GM19328 (cell line): ENCODE data around the gene MAGI2.
"Not testable (repeated sequence)": the region's sequence is repeated elsewhere in the genome, so short reads cannot be mapped to it uniquely, and the experiment has no call there.

ENCODE experiments used
- ATAC-seq: cut with Tn5 transposase; IDR thresholded peaks from one replicate; pipeline ENCODE4 v1.9.1; 2021; ENCODE audit warnings: mild to moderate bottlenecking, moderate library complexity; ENCODE audit not compliant: unreplicated experiment

Gene MAGI2

DNA sequence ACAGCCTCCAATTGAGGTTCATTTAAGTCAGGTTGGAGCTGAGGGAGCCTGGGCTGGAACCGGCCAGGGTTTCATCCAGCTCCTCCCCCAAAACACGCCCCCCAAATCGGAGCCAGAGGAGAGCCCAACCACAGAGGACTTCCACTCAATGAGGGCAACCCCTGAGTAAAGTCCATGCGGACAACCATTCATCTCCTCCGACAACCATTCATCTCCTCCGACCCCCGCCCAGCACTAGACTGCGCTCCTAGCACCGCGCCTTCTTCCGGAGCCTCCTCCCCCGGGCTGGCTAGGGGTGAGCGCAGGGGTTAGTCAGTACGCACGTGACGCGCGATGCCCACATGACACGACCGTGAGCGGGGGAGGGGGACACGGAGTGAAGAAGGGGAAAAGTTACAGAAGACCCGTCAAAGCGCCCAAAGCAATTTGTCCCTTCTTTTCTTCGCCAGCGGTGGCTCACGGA lies 1.4 kb downstream of the MAGI2 start:
- no peak for ATAC-seq

DNA sequence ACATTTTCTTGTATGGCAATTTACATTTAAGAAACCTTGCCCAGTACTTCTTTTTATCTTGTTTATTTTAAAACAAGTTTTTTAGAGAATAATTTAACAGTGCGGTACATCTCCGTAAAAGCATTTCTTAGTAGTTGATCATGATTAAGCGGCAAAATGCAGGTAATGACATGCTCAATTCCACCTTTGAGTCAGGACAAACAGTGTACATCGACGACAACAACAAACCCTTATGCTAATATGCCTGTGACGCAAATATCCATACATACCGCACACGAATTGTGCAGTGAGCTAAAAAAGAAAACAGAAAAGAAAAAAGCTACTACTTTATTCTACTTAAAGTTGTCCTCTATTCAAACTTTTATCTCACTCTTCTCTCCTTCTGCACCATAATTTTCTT lies 1.9 kb downstream of the MAGI2 start:
- ATAC-seq = no peak

DNA sequence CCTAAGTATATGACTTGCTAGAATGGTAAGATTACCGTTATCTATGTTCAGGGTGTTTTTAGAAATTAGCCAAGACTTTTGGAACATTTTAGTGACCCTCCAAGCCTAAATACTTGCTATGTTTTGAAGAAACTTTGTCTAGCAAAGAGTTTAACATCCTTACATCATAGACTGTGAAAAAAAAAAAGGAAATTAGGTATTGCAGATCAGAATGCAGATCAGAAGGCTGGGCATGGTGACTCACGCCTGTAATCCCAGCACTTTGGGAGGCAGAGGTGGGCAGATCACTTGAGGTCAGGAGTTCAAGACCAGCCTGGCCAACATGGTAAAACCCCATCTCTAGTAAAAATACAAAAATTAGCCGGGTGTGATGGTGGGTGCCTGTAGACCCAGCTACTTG lies 10.7 kb downstream of the MAGI2 start:
- ATAC-seq = not testable (repeated sequence)

DNA sequence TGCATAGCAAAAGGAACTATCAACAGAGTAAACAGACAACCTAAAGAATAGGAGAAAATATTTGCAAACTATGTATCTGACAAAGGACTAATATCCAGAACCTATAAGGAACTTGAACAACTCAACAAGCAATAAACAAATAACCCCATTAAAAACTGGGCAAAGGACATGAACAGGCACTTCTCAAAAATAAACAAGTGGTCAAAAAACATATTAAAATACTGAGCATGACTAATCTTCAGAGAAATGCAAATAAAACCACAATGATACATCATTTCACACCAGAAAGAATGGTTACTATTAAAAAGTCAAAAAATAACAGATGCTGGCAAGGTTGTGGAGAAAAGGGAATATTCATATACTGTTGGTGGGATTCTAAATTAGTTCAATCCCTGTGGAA lies 17.1 kb downstream of the MAGI2 start:
- ATAC-seq = no peak

DNA sequence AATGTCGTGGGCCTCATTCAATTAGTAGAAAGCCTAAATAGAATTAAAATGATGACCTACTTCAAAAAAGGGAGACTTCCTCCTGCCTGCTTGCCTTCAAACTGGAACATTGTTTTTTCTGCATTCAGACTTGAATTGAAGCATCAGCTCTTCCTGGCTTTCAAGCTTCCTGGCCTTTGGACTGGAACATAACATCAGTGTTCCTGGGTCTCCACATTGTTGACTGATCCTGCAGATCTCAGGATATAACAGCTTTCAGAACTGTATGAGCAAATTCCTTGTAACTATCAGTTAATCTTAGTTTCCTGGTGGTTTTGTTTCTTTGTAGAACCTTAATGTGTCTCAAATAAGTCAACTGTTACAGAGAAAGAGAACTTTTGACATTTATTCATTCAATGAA lies 18.6 kb downstream of the MAGI2 start:
- no peak for ATAC-seq

DNA sequence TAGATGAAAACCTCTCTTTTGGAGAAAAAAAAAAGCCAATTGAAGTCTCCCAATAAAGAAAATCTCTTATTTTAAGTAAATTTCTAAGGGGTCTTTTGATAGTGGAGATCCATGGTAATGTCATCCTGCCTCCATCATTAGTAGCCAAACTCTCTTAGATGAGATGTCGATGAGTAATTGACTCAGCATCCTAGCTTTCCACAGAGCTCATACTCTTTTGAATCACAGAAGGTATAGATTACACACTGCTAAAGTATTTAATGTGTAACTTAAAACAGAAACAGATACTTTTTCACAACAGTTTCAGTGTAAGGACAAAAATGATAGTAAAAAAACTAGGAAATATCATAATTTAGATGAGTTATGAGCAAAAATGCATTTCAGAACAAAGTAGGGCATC lies 19.4 kb downstream of the MAGI2 start:
- no peak for ATAC-seq

DNA sequence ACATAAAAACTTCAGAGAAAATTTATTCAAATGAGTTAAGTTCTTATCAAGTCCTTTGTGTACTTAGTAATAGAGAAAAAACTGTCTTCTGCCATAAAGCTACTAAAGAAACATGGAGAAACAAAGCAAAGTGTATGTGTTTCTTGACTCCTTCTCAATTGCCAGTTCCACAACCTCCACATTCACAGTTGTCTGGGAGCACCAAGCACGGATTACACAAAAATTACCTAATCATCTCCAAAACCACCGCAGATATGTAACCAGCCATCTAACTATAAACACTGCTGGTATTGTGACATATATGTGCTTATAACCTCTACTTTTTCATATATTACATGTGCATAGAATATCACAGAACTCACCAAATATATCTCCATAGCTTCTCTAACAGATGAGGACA lies 23.1 kb downstream of the MAGI2 start:
- ATAC-seq = no peak

DNA sequence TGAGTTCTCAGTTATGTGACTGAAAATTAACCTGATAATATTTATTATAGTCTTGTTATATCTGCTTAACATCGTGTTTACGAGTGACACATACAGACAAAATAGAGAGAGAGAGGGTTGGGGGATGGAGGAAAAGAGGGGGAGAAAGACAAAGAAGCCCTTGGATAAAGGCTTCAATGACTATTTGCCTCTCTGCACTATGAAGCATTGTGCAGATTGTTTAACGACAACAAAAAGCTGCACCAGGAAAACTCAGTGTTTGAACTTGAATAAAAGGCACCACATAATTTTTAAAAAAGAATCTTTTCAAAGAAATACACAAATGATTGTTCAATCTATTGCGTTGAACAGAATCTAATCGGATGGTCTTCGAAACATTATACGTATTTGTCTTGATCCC lies 27.8 kb downstream of the MAGI2 start:
- no peak for ATAC-seq

DNA sequence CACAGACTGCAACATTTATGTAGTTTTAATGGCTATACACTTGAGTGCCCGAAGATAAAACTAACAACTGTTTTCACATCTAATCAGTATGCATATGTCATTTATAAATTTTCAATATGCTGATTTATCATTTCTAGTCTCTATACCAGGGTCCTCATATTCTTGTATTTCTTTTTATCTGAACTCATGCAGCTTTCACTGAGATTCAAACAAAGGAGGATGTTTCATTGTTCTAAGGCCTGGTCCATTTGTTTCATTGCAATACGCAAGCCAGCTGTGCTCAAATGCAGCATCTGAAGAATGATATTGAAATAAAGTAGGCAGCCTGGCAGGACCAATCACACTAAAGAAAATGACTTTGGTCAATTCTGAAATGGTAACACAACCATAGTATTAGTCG lies 31.7 kb downstream of the MAGI2 start:
- ATAC-seq = no peak

DNA sequence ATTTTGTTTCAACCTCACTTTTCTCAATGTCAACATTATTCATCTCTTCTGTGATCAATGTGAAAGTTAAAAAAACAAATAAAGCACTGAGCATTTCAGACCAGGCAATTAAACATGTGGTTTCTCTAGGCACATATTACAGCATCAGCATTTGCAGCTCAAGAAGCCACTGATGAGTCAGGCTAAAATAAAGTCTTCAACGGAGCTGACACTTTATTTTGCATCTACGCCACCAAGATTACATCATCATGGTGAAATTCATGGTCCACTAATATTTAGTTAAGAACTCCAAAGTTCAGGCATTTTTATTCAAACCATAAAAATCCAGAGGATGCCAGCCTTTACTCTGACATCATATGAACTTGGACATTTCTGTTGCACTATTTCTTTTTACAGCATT lies 33.0 kb downstream of the MAGI2 start:
- no peak for ATAC-seq

DNA sequence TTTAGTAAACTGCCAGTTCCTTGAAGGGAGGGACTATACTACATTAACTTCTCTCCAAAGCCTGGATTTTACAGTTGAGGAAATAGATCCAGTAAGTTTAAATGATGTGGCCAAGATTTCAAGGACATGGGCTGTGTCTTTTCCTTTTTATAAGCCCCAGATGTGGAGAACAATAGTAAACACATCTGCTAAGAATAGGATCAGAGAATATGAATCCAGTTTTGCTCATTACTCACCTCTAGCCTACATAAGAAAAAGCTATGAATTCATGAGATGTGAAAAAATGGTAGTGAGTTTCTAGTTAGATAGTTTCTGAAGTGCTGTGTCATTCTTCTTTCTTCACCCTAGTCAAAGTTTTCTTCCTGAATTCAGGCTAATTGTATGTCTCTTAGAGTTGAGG lies 38.6 kb downstream of the MAGI2 start:
- ATAC-seq = no peak

DNA sequence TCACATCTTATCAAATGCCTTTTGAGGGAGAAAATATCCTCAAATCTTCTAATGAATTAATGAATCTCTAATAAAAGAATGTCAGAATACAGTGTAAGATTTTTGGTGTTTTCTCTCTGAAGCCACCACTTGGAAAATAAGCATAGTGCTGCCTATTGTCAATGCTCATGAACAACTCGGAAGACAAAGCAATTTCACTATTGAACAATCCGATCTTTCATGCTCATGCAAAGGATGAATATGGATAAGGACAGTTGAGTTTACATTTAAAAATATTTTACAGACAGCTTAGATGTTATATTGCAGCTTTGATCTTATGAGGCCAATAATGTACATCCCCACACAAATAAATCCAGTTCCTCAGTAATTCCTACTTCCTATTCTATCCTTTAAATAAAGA lies 40.6 kb downstream of the MAGI2 start:
- ATAC-seq = no peak

DNA sequence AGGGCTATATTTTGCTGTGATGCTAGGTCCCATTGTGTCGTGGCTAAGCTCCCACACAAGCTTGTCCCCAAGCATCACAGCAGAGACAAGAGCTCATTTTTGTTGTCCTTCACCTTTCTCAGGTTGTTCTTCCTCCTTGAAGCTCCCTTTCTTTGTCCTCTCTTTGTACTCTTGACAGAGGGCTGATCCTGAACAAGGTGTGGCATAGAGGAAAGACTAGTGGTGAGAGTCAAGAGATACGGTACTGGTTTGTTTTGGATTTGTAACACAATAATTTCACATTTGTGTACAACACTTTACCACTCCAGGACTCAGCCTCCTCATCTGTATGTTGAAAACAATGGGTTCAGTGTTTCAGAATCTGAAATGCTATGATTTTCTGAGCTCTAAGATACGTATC lies 41.0 kb downstream of the MAGI2 start:
- no peak for ATAC-seq

DNA sequence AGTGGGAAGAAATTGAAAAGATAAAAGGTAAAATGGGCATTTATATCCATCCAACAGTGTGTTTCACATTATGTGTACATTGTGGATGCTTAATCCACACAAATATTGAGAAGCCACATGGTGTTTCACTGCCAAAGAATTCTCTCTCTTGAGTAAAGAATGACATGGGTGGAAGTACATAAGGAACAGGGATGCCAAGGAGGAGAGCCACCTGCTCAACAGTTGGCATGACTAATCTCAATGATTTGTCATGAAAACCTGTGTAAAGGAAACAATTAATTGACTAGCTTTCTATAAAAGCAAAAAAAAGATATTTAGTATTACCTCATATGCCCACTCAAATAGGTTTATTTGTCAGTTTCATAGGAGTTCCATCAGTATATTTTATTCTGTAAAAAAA lies 43.1 kb downstream of the MAGI2 start:
- ATAC-seq = no peak

DNA sequence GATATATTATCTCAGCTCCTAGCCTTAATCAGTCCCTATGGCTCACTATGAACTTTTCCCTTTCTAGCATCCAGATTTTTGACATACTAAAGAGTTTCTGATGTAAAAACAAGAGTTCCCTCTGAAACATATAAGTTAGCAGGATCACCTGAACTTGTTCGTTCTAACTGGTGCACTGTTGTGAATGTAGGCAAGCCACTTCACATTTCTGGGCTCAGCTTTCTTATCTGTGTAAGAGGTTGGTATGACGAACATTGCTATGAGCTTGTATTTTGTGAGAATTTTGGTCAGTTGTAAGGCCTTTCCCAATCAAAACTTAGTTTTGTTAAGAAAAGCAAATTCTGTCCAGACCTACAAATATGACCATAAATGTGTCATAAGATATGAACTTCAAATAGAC lies 46.1 kb downstream of the MAGI2 start:
- no peak for ATAC-seq

DNA sequence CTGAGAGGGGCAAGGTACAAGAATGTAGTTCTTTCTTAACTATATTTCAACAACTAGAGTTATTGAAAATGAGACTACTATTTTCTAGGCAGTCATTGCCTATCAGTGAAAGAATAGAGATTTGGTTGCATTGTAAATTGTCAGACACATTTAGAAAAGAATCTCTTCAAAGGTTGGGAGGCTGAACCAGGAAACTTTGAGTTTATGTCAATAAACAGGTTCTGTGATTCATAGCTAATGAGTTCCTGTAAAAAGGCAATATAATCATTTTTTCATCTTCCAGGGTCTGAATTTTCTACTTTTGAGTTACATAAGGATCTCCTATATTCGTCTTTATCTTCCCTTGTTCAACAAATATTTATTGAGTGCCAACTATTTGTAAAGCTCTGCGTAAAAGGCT lies 47.1 kb downstream of the MAGI2 start:
- ATAC-seq = no peak

DNA sequence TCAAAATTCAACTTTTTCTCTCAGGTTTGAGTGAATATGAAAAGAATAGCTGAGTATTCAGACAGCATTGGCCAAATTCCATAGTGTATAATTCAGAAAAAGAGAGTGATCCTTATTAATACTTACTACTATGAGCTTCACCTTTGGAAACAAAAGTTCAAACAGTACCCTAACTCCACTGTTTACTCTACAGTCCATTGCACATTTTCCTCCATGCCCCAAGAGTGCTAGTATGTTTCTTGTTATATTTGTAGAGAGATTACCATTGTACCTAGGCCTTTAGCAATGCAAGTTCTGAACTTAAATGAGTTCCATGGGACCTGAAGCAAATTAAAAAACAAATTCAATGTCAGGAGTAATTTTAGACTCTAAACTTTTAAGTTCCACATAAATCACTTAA lies 48.1 kb downstream of the MAGI2 start:
- ATAC-seq = no peak

DNA sequence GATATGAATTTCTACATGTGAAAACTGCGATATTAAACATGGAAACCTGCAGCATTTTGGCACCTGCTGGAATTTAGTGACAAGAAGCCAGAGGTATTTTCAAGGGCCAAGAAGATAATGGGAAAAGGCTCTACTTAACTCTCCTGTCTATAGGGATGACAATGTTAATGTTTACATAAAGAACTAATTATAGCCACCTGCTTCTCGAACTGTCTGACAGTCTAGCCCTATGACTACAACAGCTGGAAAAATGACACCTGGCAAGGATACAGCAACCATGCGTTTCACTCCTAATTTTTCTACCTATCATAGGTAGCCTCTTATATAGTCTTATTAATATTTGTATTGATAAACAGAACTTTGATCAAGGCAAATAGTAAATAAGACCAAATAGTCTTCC lies 49.6 kb downstream of the MAGI2 start:
- ATAC-seq = no peak

DNA sequence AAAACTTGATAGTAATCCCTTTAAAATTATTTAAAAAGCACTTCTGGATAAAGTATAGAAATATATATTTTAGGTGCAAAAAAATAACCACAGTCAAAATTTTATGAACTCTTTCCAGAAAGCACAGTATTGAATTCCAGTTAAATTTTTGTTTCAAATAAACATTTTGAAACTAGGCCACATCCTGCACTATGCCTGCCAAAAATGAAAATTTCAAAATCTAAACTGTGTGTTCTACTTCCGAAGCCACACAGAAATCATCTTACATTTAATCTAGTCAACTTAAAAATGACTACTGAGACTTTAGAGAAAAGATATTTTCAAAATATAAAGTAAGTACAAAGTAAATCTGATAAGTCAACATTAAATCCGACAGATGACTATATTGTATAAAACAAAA lies 50.0 kb downstream of the MAGI2 start:
- no peak for ATAC-seq

DNA sequence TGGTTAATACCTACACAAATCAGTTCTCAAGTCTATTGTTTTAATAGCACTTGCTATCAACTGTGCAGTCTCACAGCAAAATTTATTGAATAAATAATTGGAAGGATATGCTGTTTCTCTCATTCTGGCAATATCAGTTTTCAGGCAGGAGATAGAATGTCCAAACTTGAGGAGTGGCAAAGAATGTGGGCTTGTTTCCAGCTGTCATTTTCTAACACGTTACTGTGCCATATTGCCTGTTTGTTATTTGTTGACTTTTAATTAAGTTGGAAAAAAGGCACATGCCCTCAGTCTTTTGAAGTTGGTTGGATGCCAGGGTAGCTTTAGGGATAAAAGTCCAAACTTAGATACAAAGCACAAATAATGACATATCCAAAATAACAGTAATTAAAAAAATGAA lies 52.2 kb downstream of the MAGI2 start:
- no peak for ATAC-seq

DNA sequence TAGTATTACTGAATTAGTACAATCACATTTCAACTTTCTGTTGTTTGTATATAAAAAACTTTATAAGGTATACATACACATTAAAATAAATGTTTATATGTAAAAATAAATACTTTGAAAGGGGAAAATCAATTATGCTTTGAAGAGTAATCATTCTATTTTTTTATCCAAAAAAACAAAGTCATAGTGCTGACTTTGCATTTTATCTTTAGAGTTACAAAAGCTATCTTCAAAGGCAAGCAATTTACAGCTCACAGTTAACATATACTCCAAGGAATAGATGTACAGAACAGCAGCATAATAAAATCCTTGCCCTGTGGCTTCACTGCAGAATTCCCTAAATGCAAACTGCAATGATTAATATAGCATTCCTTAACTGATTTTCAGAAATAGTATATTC lies 53.2 kb downstream of the MAGI2 start:
- no peak for ATAC-seq

DNA sequence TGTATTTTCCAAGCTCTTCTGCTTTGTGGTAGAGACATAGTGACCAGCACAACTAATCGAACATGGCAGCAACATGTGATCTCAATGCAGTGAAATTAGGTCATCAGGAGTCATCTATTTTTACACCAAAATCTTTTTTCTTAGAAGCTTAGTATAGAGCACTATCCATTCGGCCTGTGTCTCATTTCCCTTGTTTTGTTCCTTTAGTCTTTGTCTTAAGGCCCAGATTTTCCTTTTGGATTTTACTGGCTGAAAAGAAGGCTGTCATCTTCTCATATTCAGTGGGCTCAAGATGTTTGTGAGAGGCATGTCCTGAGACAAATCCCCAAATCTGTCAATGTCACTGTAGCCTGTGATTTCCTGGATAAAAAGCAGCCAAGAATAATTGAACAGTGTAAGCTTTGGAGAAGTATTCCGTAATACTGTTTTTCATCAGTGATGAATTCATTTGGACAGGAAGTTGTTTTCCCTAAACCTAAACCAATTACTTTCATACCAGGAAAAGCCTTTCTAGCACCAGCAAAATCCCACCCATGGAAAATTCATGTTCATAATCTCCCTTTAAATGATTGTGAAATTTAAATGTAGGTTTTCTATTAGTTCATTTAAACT lies 55.2 kb downstream of the MAGI2 start:
- no peak for ATAC-seq

DNA sequence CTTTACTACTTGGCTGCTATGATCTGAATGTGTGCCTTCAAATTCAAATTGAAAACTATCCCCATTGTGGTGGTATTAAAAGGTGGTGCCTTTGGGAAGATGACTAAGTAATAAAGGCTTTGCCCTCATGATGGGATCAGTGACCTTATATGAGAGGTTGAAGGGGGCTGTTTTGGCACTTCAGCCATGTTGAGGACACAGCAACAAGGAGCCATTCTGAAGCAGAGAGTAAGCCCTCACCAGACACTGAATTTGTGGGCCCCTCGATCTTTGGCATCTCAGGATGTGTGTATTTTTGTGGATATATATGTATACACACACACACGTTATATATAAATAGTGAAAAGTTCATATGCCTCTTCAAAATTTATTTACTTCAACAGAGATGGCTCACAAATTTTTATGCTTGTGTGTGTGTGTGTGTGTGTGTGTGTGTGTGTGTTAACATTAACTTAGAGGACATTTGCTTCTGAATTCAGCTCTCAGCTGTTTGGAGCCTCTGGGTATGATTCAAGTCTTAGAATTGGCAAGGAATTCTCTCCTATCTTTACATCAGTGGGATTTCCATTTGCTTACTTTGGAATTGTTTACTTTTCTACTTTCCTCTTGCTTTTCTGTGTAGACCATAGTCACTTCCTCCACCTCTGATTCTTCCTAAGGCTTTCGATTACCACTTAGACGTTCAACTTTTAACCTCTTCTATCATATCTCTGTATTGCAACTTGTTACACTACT lies 66.6 kb downstream of the MAGI2 start:
- no peak for ATAC-seq
